Caco-2 (cell line): ENCODE data around the gene TAGAP. TPM values are rescaled to one million over a fixed set of nuclear protein-coding genes. Genes with fewer than 3 reads are reported as not detected.

Experiments
- BruUV-seq: library from RNA; stranded (reverse); fragments of 400-500 nt; replicated peaks from 2 replicates; lab custom pipeline; 2021; lab: Mats Ljungman, UMichigan
- CTCF ChIA-PET: fragments of 300-600 bp; sonication (Branson Sonifier 250); formaldehyde crosslinking; loops from one replicate; lab custom pipeline; 2022; ENCODE audit warnings: antibody characterized with exemption; lab: Charles Lee
- POLR2A ChIA-PET: fragments of 300-600 bp; sonication (Branson Sonifier 250); formaldehyde crosslinking; loops from one replicate; lab custom pipeline; 2022; ENCODE audit warnings: antibody characterized with exemption; lab: Charles Lee
- DNase-seq, 2 experiments: peaks; one replicate each; pipeline versions ENCODE4 v3.0.0 to v3.0.0-alpha.2; 2020 to 2022
- H3K27me3 ChIP-seq: replicated peaks from 2 replicates; pipeline ENCODE4 v1.6.0; 2011; ENCODE audit warnings: low read length; ENCODE audit not compliant: control insufficient read depth, insufficient read depth
- H3K36me3 ChIP-seq: 2 replicates; pipeline ENCODE4 v1.5.1; 2011; ENCODE audit warnings: low read length; ENCODE audit not compliant: control insufficient read depth, insufficient read depth
- H3K4me1 ChIP-seq: fragments of 250-450 bp; sonication (Bioruptor Pico); 2 replicates; pipeline ENCODE4 v1.5.1; 2020; ENCODE audit warnings: mild to moderate bottlenecking
- H3K4me3 ChIP-seq: 2 replicates; pipeline ENCODE4 v1.5.1; 2011; ENCODE audit warnings: low read depth, mild to moderate bottlenecking, control low read depth, low read length
- H3K9me3 ChIP-seq: fragments of 250-450 bp; sonication (Bioruptor Pico); 2 replicates; pipeline ENCODE4 v1.5.1; 2020; ENCODE audit warnings: mild to moderate bottlenecking, moderate library complexity
- H3K27ac Mint-ChIP-seq: one replicate; pipeline ENCODE4 v1.8.0; 2022; ENCODE audit warnings: mixed read lengths; ENCODE audit not compliant: unreplicated experiment
- H3K27me3 Mint-ChIP-seq: one replicate; pipeline ENCODE4 v1.8.0; 2022; ENCODE audit warnings: mixed read lengths; ENCODE audit not compliant: insufficient read depth, unreplicated experiment
- H3K36me3 Mint-ChIP-seq: one replicate; pipeline ENCODE4 v1.8.0; 2022; ENCODE audit warnings: mild to moderate bottlenecking, mixed read lengths; ENCODE audit not compliant: insufficient read depth, unreplicated experiment
- H3K4me1 Mint-ChIP-seq: one replicate; pipeline ENCODE4 v1.8.0; 2022; ENCODE audit warnings: low read depth, mixed read lengths; ENCODE audit not compliant: unreplicated experiment
- H3K4me3 Mint-ChIP-seq: one replicate; pipeline ENCODE4 v1.8.0; 2022; ENCODE audit warnings: mild to moderate bottlenecking, moderate library complexity, mixed read lengths; ENCODE audit not compliant: unreplicated experiment
- H3K9me3 Mint-ChIP-seq: one replicate; pipeline ENCODE4 v1.8.0; 2022; ENCODE audit warnings: mixed read lengths; ENCODE audit not compliant: unreplicated experiment
- intact Hi-C: fragments of 100-400 bp; cut with micrococcal nuclease; formaldehyde crosslinking; loops from one replicate; pipeline ENCODE4 v1.10.0; 2022; ENCODE audit not compliant: unreplicated experiment
- total RNA-seq: library from RNA; stranded (reverse); gene quantifications from 2 replicates; pipeline ENCODE4 v1.2.3, GENCODE V29; 2022
- TF ChIP-seq, protein P1 (sequence below), 2 experiments: fragments of 200-600 bp in 1 of 2; IDR thresholded peaks; 1 replicate in 1 of 2; 2 replicates in 1 of 2; pipeline versions ENCODE4 v1.5.1 to v1.8.0; 2011 to 2022; ENCODE audit warnings: antibody characterized with exemption in 1 of 2, control low read depth in 1 of 2, inconsistent platforms in 1 of 2, low read depth in 1 of 2, low read length in 1 of 2, mild to moderate bottlenecking in 1 of 2, moderate library complexity in 1 of 2; ENCODE audit not compliant: insufficient read depth in 1 of 2, severe bottlenecking in 1 of 2, unreplicated experiment in 1 of 2

TAGAP gene
- total RNA-seq, 1 experiment from 2014 or later: not detected

DNA sequence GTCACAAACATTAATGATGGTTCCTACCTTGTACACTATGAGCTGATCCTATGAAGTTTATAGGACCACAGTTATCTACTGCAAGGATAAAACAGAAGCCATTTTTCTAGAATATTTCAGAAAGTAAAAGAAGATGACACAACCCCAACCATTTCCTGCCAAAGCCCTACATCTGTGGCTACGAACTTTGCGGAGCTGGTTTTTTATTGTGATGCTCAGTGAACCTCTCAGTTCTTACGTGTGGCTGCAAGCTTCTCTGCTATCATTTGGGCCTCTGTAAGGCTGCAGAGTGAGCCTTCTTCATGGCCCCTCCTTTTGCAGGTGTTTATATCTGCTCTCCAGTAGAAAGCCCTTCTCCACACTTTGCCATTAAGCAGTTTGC, 17.8 kb upstream of the TAGAP start:
- no peaks in the 10 kb centered on the region for H3K36me3 Mint-ChIP-seq
- TF ChIP-seq, protein P1, sequence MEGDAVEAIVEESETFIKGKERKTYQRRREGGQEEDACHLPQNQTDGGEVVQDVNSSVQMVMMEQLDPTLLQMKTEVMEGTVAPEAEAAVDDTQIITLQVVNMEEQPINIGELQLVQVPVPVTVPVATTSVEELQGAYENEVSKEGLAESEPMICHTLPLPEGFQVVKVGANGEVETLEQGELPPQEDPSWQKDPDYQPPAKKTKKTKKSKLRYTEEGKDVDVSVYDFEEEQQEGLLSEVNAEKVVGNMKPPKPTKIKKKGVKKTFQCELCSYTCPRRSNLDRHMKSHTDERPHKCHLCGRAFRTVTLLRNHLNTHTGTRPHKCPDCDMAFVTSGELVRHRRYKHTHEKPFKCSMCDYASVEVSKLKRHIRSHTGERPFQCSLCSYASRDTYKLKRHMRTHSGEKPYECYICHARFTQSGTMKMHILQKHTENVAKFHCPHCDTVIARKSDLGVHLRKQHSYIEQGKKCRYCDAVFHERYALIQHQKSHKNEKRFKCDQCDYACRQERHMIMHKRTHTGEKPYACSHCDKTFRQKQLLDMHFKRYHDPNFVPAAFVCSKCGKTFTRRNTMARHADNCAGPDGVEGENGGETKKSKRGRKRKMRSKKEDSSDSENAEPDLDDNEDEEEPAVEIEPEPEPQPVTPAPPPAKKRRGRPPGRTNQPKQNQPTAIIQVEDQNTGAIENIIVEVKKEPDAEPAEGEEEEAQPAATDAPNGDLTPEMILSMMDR (IDR thresholded peaks at IDR 0.05; ENCODE audit: insufficient read depth in 1 of 2, low read depth in 1 of 2, low read length in 1 of 2, severe bottlenecking in 1 of 2, unreplicated experiment in 1 of 2): no peak
- no TSS peak for BruUV-seq
- H3K4me3 Mint-ChIP-seq: no peak overlapping the region
- ChIA-PET POLR2A (no interaction called here), CTCF (no interaction called here)
- intact Hi-C loops: no loop called here
- no peak overlapping the region for H3K4me3 ChIP-seq
- no peaks in the 10 kb centered on the region for H3K9me3 ChIP-seq
- no peaks in the 10 kb centered on the region for H3K36me3 ChIP-seq
- H3K27me3 ChIP-seq: peaks cover 2% of the 10 kb centered on the region
- no peaks in the 10 kb centered on the region for H3K4me1 ChIP-seq
- no peaks in the 10 kb centered on the region for H3K9me3 Mint-ChIP-seq
- H3K27me3 Mint-ChIP-seq: peaks cover 24% of the 10 kb centered on the region
- H3K27ac Mint-ChIP-seq: no peak overlapping the region
- no peak for DNase-seq
- no peaks in the 10 kb centered on the region for H3K4me1 Mint-ChIP-seq

DNA sequence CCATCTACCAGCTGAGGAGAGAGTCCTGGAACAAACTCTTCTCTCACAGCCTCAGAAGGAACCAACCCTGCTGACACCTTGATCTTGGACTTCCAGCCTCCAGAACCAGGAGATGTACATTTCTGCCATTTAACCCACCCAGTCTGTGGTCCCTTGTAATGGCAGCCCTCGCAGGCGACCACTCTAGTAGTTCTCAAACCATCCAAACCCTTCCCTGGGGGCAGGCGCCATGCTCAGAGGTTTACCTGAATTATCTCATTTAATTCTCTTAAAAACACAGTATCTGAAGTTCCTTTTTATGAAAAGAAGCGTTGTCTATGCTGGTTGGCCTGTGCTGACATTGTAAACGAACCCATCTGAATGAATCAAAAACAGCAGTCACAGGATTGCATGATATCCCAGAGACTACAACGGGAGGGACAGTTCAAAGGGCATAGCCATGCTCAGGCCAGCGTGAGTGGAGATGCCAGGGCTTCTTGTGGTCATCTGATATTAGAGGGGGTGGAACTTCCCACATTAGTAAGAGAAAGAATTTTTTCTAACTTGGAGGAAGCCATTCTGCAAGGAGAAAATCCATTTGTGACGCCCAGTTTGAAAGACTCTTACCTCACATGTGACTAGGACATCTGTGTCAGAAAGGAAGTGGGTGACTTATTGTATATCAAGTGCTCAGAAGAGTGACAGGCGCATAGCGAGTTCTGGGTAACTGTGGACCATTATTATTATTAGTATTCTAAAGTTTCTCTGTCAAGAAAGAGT, 17.2 kb upstream of the TAGAP start:
- no peaks in the 10 kb centered on the region for H3K36me3 ChIP-seq
- no peak overlapping the region for H3K4me3 ChIP-seq
- Mint-ChIP-seq H3K27me3 (peaks cover 26% of the 10 kb centered on the region), H3K27ac (no peak overlapping the region), H3K4me1 (no peaks in the 10 kb centered on the region), H3K4me3 (no peak overlapping the region), H3K9me3 (no peaks in the 10 kb centered on the region), H3K36me3 (no peaks in the 10 kb centered on the region)
- intact Hi-C loops: no loop called here
- no peaks in the 10 kb centered on the region for H3K9me3 ChIP-seq
- ChIA-PET CTCF (no interaction called here), POLR2A (no interaction called here)
- TF ChIP-seq, protein P1 (IDR thresholded peaks at IDR 0.05; ENCODE audit: insufficient read depth in 1 of 2, low read depth in 1 of 2, low read length in 1 of 2, severe bottlenecking in 1 of 2, unreplicated experiment in 1 of 2): no peak
- H3K4me1 ChIP-seq: no peaks in the 10 kb centered on the region
- DNase-seq: no peak
- BruUV-seq: no TSS peak
- H3K27me3 ChIP-seq: peaks cover 2% of the 10 kb centered on the region

DNA sequence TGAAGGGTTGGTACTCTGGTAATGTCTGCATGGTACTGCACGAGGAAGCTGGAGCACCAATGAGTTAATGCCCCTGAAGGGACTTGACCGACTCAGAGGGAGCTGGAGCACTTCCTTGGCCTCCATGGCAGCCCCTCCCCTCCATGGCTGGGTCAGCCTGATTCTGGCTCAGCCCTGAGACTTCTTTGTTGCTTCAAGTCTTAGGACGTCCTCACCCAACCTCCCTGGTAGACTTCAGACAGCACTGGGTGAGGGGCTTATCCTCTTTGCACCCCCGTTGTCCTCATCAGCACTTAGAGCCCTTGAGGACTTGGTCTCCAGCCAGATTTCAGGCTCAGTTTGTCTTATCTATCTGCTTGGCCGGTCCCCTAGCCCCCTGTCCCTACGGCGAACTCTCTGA, 16.4 kb upstream of the TAGAP start:
- no TSS peak for BruUV-seq
- Histone ChIP-seq H3K36me3 (no peaks in the 10 kb centered on the region), H3K4me1 (no peaks in the 10 kb centered on the region), H3K4me3 (no peak overlapping the region), H3K9me3 (no peaks in the 10 kb centered on the region), H3K27me3 (peaks cover 2% of the 10 kb centered on the region)
- CTCF ChIA-PET: no interaction called here
- Mint-ChIP-seq H3K27me3 (peaks cover 25% of the 10 kb centered on the region), H3K9me3 (no peaks in the 10 kb centered on the region), H3K4me3 (no peak overlapping the region), H3K36me3 (no peaks in the 10 kb centered on the region), H3K4me1 (no peaks in the 10 kb centered on the region), H3K27ac (no peak overlapping the region)
- POLR2A ChIA-PET: no interaction called here
- intact Hi-C loops: no loop called here
- DNase-seq: no peak
- TF ChIP-seq, protein P1 (IDR thresholded peaks at IDR 0.05; ENCODE audit: insufficient read depth in 1 of 2, low read depth in 1 of 2, low read length in 1 of 2, severe bottlenecking in 1 of 2, unreplicated experiment in 1 of 2): no peak
